ENCODE data around the gene FOXO1.
A peak's percentile ranks its signal among the peaks of the same experiment; 100 is the strongest.

Gene FOXO1

DNA sequence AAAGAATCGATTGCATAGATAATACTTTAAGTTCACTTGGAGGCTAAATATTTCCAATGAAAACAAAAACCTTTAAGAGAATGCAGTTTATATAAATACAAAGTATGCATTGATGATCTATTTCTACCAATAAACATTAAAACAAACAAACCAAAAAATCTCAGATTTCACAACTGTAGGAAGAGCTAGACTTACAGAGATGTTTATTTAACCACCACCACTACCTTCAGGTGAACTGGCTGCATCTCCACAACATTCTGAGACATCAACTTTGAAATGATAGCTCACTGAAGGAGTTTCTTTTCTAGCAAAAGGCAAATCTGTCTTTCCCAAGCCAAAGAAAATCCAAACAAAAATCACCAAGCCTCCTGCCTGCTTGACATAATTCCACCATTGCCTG lies 44.2 kb downstream of the FOXO1 start:
- Histone ChIP-seq H3K4me2 (ENCODE audit: low read length) (peak overlapping the region; percentile 33; the same call in 1 of the 2 replicates), H3K4me3 (ENCODE audit: low read depth, low read length, poor library complexity, severe bottlenecking) (no peak overlapping the region), H3K36me3 (ENCODE audit: insufficient read depth, low read length) (peaks cover 33% of the 10 kb centered on the region; the same call in 1 of the 2 replicates), H3K9ac (ENCODE audit: low read length) (peak overlapping the region; percentile 10; the same call in 1 of the 2 replicates), H3K4me1 (ENCODE audit: insufficient read depth, low read length, severe bottlenecking) (peaks cover 100% of the 10 kb centered on the region), H2AFZ (ENCODE audit: low read length) (no peak overlapping the region), H3K9me3 (ENCODE audit: low read length) (no peaks in the 10 kb centered on the region), H3F3A (ENCODE audit: insufficient read depth, low read length) (no peaks in the 10 kb centered on the region), H3K9me2 (ENCODE audit: low read depth, low read length) (no peaks in the 10 kb centered on the region), H3K27me3 (ENCODE audit: insufficient read depth, low read length) (no peaks in the 10 kb centered on the region), H3K27ac (ENCODE audit: low read depth, low read length, poor library complexity, severe bottlenecking) (peak overlapping the region; percentile 45), H4K20me1 (ENCODE audit: insufficient read depth, low read length) (no peaks in the 10 kb centered on the region), H3K79me2 (ENCODE audit: insufficient read depth, low read length) (peaks cover 100% of the 10 kb centered on the region)
- TF ChIP-seq, protein P1, sequence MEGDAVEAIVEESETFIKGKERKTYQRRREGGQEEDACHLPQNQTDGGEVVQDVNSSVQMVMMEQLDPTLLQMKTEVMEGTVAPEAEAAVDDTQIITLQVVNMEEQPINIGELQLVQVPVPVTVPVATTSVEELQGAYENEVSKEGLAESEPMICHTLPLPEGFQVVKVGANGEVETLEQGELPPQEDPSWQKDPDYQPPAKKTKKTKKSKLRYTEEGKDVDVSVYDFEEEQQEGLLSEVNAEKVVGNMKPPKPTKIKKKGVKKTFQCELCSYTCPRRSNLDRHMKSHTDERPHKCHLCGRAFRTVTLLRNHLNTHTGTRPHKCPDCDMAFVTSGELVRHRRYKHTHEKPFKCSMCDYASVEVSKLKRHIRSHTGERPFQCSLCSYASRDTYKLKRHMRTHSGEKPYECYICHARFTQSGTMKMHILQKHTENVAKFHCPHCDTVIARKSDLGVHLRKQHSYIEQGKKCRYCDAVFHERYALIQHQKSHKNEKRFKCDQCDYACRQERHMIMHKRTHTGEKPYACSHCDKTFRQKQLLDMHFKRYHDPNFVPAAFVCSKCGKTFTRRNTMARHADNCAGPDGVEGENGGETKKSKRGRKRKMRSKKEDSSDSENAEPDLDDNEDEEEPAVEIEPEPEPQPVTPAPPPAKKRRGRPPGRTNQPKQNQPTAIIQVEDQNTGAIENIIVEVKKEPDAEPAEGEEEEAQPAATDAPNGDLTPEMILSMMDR (IDR thresholded peaks at IDR 0.05; ENCODE audit: low read length): no peak
- no peak for TF ChIP-seq EZH2 (IDR thresholded peaks at IDR 0.05; ENCODE audit: borderline replicate concordance, low read length)

DNA sequence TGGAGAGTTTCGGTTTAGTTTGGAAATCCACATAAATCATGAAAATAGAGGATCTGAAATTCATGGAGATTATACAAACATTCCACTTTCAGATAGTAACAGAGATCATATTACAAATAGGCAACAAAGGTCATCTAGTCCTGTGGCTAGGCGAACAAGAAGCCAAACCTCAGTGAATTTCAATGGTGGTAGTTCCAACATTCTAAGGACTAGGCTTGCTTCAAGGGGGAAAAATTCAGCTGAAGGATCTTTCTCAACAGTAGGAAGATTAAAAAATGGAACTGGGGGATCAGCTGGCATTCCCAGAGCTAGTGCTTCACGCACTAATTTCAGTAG lies 47.0 kb downstream of the FOXO1 start:
- Histone ChIP-seq H3K4me1 (ENCODE audit: insufficient read depth, low read length, severe bottlenecking) (peaks cover 100% of the 10 kb centered on the region), H3K27ac (ENCODE audit: low read depth, low read length, poor library complexity, severe bottlenecking) (peak overlapping the region; percentile 70), H3K79me2 (ENCODE audit: insufficient read depth, low read length) (peaks cover 98% of the 10 kb centered on the region)

GRCh38 chr13:40618581-40619478 lies 47.6 kb downstream of the FOXO1 start:
- Histone ChIP-seq H3K9me3 (ENCODE audit: low read length) (no peaks in the 10 kb centered on the region), H2AFZ (ENCODE audit: low read length) (no peak overlapping the region), H3K27ac (ENCODE audit: low read depth, low read length, poor library complexity, severe bottlenecking) (peak overlapping the region; percentile 84), H3K4me1 (ENCODE audit: insufficient read depth, low read length, severe bottlenecking) (peaks cover 100% of the 10 kb centered on the region), H3K4me2 (ENCODE audit: low read length) (peak overlapping the region; percentile 46; the same call in 1 of the 2 replicates), H3K36me3 (ENCODE audit: insufficient read depth, low read length) (peaks cover 25% of the 10 kb centered on the region; the same call in 1 of the 2 replicates), H3F3A (ENCODE audit: insufficient read depth, low read length) (no peaks in the 10 kb centered on the region), H3K4me3 (ENCODE audit: low read depth, low read length, poor library complexity, severe bottlenecking) (peak overlapping the region; percentile 4), H4K20me1 (ENCODE audit: insufficient read depth, low read length) (no peaks in the 10 kb centered on the region), H3K9ac (ENCODE audit: low read length) (no peak overlapping the region), H3K27me3 (ENCODE audit: insufficient read depth, low read length) (no peaks in the 10 kb centered on the region), H3K79me2 (ENCODE audit: insufficient read depth, low read length) (peaks cover 98% of the 10 kb centered on the region), H3K9me2 (ENCODE audit: low read depth, low read length) (no peaks in the 10 kb centered on the region)
- no peak for TF ChIP-seq EZH2 (IDR thresholded peaks at IDR 0.05; ENCODE audit: borderline replicate concordance, low read length)
- TF ChIP-seq, protein P1 (IDR thresholded peaks at IDR 0.05; ENCODE audit: low read length): no peak

More for the DNA sequence above, 47.0 kb downstream of the FOXO1 start:
- H3K9ac ChIP-seq (ENCODE audit: low read length): no peak overlapping the region; the same call in 1 of the 2 replicates
- H3K9me2 ChIP-seq (ENCODE audit: low read depth, low read length): no peaks in the 10 kb centered on the region
- H2AFZ ChIP-seq (ENCODE audit: low read length): no peak overlapping the region
- peaks cover 22% of the 10 kb centered on the region; the same call in 1 of the 2 replicates for H3K36me3 ChIP-seq (ENCODE audit: insufficient read depth, low read length)
- H3F3A ChIP-seq (ENCODE audit: insufficient read depth, low read length): no peaks in the 10 kb centered on the region
- no peaks in the 10 kb centered on the region for H3K9me3 ChIP-seq (ENCODE audit: low read length)
- H3K27me3 ChIP-seq (ENCODE audit: insufficient read depth, low read length): no peaks in the 10 kb centered on the region
- H3K4me3 ChIP-seq (ENCODE audit: low read depth, low read length, poor library complexity, severe bottlenecking): peak overlapping the region; percentile 35
- no peaks in the 10 kb centered on the region for H4K20me1 ChIP-seq (ENCODE audit: insufficient read depth, low read length)
- TF ChIP-seq, protein P1 (IDR thresholded peaks at IDR 0.05; ENCODE audit: low read length): no peak
- no peak for TF ChIP-seq EZH2 (IDR thresholded peaks at IDR 0.05; ENCODE audit: borderline replicate concordance, low read length)
- H3K4me2 ChIP-seq (ENCODE audit: low read length): peak overlapping the region; percentile 61
